NCI-H345 (cell line): ENCODE measurements around the gene CDH18.

ENCODE experiments used
- DNase-seq: peaks from one replicate; lab custom pipeline; 2025; lab: John Stamatoyannopoulos, UW

Gene CDH18

DNA sequence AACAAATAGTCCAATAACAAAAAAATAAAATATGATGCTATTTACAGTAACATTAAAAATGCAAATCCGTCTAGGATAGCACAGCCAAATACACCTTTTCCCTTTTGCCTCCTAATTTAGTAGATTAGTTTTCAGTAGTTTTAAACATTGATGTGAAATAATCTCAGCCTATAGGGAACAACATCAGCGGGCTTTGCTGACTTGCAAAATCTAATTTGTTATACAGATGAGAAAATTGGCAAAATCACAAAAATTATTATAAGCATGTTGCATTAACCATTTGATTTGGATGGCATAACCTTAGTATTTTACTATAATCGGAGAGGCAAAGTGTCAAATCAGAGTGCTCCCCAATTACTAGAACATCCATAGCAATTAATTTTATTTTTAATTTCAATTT is 563.5 kb downstream of the CDH18 start:
- DNase-seq = no peak
